ENCODE measurements around the gene CLDN22. TPM values are rescaled to one million over a fixed set of nuclear protein-coding genes. Genes with fewer than 3 reads are reported as not detected.

The CLDN22 gene
- total and polyA plus RNA-seq, 2 donors (not counting 1 experiment from before 2014, with no cell fraction given), result not detected

GRCh38 chr4:183332447-183332846 is 12.4 kb upstream of the CLDN22 start:
- ChIA-PET CTCF (no interaction called here), POLR2A (no interaction called here)
- Histone ChIP-seq H3K9ac (ENCODE audit: low read length) (no peak overlapping the region), H3K27me3 (replicated peaks in 1 of 4; ENCODE audit: control extremely low read depth in 1 of 4, control insufficient read depth in 3 of 4, insufficient read depth in 4 of 4, low read length in 3 of 4) (peaks cover 0 to 4% (median 0%) of the 10 kb centered on the region in 4 experiments), H3K4me2 (replicated peaks; ENCODE audit: low read depth, low read length, poor library complexity, severe bottlenecking) (no peak overlapping the region), H3K27ac (ENCODE audit: low read length in 2 of 2) (no peak overlapping the region), H4K20me1 (ENCODE audit: control insufficient read depth, insufficient read depth, low read length, poor library complexity, severe bottlenecking) (no peaks in the 10 kb centered on the region), H3K4me3 (ENCODE audit: control extremely low read depth in 1 of 5, extremely low read depth in 1 of 5, insufficient read depth in 1 of 5, low read depth in 2 of 5, low read length in 4 of 5) (no peak overlapping the region), H3K9me3 (ENCODE audit: control extremely low read depth in 1 of 3, control insufficient read depth in 2 of 3, insufficient read depth in 1 of 3, low read length in 2 of 3) (peaks cover 0 to 3% (median 0%) of the 10 kb centered on the region in 3 donors), H3K4me1 (ENCODE audit: control insufficient read depth in 2 of 2, insufficient read depth in 2 of 2, low read length in 2 of 2) (no peaks in the 10 kb centered on the region), H3K79me2 (ENCODE audit: control insufficient read depth, insufficient read depth, low read length) (no peaks in the 10 kb centered on the region), H3K36me3 (replicated peaks in 1 of 2; ENCODE audit: control extremely low read depth in 1 of 2, control insufficient read depth in 1 of 2, extremely low read depth in 1 of 2, insufficient read depth in 2 of 2, low read length in 1 of 2) (no peaks in the 10 kb centered on the region), H2AFZ (ENCODE audit: insufficient read depth, low read depth, low read length, poor library complexity, severe bottlenecking) (no peak overlapping the region)
- DNase-seq (no peak), ATAC-seq (ENCODE audit: low read depth) (no peak)
- no peaks in the 10 kb centered on the region for H3K9me3 Mint-ChIP-seq (ENCODE audit: insufficient read depth)
- intact Hi-C loops (cut with micrococcal nuclease), result no loop called here
- H3K27ac Mint-ChIP-seq, result no peak overlapping the region
- no peak overlapping the region for H3K4me3 Mint-ChIP-seq
- 85% methylated on average over 8 of the region's 11 CpGs for WGBS (ENCODE audit: insufficient coverage)
- no peaks in the 10 kb centered on the region for H3K4me1 Mint-ChIP-seq
- no peak for TF ChIP-seq EZH2 (IDR thresholded peaks at IDR 0.05; ENCODE audit: borderline replicate concordance, insufficient read depth, low read depth, low read length, poor library complexity, severe bottlenecking)
- no peak for TF ChIP-seq CTCF (IDR thresholded peaks at IDR 0.05)
- peaks cover 5% of the 10 kb centered on the region for H3K27me3 Mint-ChIP-seq

GRCh38 chr4:183330841-183331240 is 10.8 kb upstream of the CLDN22 start:
- no peaks in the 10 kb centered on the region for H4K20me1 ChIP-seq (ENCODE audit: control insufficient read depth, insufficient read depth, low read length, poor library complexity, severe bottlenecking)
- H3K27me3 ChIP-seq (replicated peaks in 1 of 4; ENCODE audit: control extremely low read depth in 1 of 4, control insufficient read depth in 3 of 4, insufficient read depth in 4 of 4, low read length in 3 of 4), result peaks cover 0 to 4% (median 0%) of the 10 kb centered on the region in 4 experiments
- H3K4me1 ChIP-seq (ENCODE audit: control insufficient read depth in 2 of 2, insufficient read depth in 2 of 2, low read length in 2 of 2), result no peaks in the 10 kb centered on the region
- H3K36me3 ChIP-seq (replicated peaks in 1 of 2; ENCODE audit: control extremely low read depth in 1 of 2, control insufficient read depth in 1 of 2, extremely low read depth in 1 of 2, insufficient read depth in 2 of 2, low read length in 1 of 2), result no peaks in the 10 kb centered on the region
- intact Hi-C loops (cut with micrococcal nuclease), result no loop called here
- ChIA-PET CTCF (no interaction called here), POLR2A (no interaction called here)
- no peak overlapping the region for H3K27ac ChIP-seq (ENCODE audit: low read length in 2 of 2)
- H3K27ac Mint-ChIP-seq, result no peak overlapping the region
- H3K4me2 ChIP-seq (replicated peaks; ENCODE audit: low read depth, low read length, poor library complexity, severe bottlenecking), result no peak overlapping the region
- H3K4me1 Mint-ChIP-seq, result no peaks in the 10 kb centered on the region
- H3K4me3 ChIP-seq (ENCODE audit: control extremely low read depth in 1 of 5, extremely low read depth in 1 of 5, insufficient read depth in 1 of 5, low read depth in 2 of 5, low read length in 4 of 5), result no peak overlapping the region
- WGBS (ENCODE audit: insufficient coverage), result 82% methylated on average over 2 of the region's 2 CpGs
- H3K27me3 Mint-ChIP-seq, result peaks cover 5% of the 10 kb centered on the region
- no peak overlapping the region for H3K9ac ChIP-seq (ENCODE audit: low read length)
- DNase-seq (no peak), ATAC-seq (ENCODE audit: low read depth) (no peak)
- TF ChIP-seq EZH2 (IDR thresholded peaks at IDR 0.05; ENCODE audit: borderline replicate concordance, insufficient read depth, low read depth, low read length, poor library complexity, severe bottlenecking), result no peak
- no peak for TF ChIP-seq CTCF (IDR thresholded peaks at IDR 0.05)
- no peaks in the 10 kb centered on the region for H3K79me2 ChIP-seq (ENCODE audit: control insufficient read depth, insufficient read depth, low read length)
- H3K4me3 Mint-ChIP-seq, result no peak overlapping the region
- peaks cover 0 to 3% (median 0%) of the 10 kb centered on the region in 3 donors for H3K9me3 ChIP-seq (ENCODE audit: control extremely low read depth in 1 of 3, control insufficient read depth in 2 of 3, insufficient read depth in 1 of 3, low read length in 2 of 3)
- H3K9me3 Mint-ChIP-seq (ENCODE audit: insufficient read depth), result no peaks in the 10 kb centered on the region
- no peak overlapping the region for H2AFZ ChIP-seq (ENCODE audit: insufficient read depth, low read depth, low read length, poor library complexity, severe bottlenecking)

All from B cell (primary cell).